HG03571 (cell line): ENCODE results near the gene SND1.

ENCODE experiments used
- ATAC-seq: cut with Tn5 transposase; IDR thresholded peaks from one replicate; pipeline ENCODE4 v1.9.1; 2021; ENCODE audit not compliant: unreplicated experiment

The SND1 gene

DNA sequence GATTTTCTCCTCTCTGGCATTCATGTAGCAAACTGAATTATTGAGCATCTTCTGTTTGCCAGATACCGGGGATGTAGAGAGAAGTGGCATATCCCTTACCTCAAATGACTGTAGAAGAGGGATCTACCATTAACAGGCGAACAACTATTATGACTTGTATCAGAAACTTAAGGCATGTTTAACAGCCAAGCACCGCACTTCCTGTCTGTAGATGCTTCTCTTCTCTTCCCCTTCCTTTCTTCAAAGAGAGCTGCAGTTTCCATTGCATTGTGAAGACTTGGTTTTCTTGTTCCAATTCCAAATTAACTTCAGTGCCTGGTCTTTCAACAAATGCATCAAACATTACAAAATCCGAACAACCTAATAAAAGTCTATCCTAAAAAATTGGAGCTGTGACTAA lies 330.0 kb downstream of the SND1 start:
- ATAC-seq: no peak

DNA sequence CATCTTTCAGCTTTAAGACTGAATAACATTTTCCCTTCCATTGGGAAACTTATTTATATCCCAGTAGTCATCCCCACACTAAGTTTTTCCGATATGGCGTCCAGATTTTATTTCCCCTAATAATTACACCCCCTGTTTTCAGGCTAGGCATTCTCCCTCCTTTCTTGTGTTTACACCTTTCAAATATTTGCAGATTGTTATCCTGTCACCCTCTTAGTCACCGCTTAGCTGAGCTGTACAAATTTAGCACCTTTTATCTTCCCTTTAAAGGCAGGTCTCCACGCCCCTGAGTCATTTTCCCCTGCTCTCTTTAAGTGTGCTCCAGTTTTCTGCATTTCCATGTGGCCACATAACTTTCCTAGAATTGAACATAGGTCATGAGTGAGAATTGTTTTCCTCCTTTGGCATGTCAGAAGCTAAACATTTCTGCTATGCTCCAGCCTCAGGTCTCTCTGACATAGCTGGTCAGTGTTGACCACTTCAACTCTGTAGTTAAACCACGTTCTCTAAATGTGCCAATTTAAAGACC lies 331.9 kb downstream of the SND1 start:
- ATAC-seq: no peak

DNA sequence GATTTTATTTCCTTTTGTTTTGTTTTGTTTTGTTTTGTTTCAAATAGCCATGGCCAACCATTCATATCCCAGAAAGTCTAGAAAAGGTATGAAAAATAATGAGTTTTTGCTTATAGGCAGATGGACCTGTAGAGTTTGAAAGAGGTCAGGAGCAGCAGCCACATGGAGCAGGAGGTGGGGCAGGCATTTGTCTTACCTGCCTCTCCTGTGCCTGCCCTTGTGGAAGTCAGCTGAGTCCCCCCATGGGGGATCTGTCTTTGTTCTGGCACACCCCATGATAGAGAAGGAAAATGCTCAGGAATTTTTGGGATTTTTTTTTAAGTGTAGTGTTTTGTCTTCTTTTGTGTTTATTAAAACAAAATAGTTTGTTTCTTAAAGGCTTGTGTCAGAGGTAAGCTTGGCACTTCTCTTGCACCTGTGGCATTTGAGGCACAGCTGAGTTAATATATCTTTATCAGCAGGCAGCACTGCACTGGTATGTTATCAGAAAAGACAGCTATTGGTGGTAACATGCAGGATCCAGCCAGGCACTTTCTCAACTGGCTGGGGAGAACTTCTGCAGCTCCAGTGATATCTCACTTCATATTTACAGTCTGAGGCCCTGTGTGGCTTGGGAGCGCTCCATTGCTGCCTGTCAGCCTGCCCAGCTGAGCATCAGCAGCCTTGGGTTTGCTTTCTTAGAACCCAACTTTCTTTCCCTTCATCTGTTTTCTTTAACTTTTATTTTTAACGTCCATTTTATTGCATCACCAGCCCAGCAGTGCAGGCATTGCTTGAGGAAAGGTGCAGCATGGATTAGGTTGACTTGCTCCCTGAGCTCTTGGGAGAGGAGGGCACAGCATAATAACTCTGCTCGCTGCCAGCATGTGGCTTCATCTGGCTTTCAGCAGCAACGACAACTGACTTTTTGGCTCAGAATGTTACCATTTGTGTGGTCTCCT lies 334.9 kb downstream of the SND1 start:
- no peak for ATAC-seq

DNA sequence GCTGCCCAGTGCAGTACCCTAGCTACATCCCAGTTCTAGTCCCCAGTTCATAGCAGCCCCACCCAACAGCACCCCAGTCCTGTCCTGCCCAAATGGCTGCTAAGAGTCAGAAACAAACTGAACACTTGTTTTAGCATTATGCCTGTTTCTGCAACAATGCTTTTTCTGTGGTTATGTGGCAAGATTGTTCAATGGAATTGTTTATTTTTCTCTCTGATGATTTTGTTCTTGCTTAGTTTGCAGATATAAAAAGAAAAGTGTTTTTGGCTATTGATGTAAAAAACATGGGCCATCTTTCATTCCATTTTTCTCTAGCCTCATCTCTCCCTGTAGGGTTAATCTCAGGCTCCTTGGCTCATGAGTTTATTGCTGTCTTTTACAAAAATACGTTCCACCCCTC lies 336.8 kb downstream of the SND1 start:
- no peak for ATAC-seq

DNA sequence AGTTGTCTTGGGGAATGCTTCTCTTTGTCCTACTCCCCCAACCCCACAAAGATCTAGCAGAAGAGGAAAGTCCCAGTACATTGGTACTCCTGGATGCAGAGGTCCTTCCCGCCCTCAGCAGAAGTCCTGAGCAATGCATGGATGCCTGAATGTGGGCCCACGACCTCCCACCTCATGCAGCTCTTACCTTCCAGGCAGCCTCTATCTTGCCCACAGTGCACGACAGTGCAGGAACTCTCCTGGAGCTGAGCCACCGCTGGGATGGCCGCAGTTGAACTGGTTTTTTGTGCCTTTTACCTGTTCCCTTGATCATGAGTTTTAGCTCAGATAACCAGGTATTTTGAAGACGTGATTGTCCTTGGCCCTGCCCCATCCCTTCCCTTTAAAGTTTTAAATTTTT lies 341.3 kb downstream of the SND1 start:
- ATAC-seq: no peak

DNA sequence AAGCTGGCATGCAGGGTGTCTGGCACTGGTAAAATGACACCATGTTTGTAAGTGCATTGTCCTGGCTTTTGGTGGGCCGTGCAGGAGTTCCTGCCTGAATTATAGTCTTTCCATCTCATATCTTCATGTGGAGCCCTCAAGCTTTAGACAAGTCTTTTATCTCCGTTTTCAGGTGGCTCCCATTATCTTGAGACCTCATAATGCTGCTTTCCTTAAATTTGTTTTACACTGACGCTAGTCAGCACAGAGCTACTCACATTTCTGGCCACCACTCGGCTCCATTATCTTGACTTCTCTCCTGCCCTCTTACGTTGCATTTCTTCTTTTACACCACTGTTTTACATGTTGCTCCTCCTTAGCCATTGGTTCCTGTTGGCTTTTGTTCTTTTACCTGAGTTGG lies 342.0 kb downstream of the SND1 start:
- ATAC-seq: no peak

DNA sequence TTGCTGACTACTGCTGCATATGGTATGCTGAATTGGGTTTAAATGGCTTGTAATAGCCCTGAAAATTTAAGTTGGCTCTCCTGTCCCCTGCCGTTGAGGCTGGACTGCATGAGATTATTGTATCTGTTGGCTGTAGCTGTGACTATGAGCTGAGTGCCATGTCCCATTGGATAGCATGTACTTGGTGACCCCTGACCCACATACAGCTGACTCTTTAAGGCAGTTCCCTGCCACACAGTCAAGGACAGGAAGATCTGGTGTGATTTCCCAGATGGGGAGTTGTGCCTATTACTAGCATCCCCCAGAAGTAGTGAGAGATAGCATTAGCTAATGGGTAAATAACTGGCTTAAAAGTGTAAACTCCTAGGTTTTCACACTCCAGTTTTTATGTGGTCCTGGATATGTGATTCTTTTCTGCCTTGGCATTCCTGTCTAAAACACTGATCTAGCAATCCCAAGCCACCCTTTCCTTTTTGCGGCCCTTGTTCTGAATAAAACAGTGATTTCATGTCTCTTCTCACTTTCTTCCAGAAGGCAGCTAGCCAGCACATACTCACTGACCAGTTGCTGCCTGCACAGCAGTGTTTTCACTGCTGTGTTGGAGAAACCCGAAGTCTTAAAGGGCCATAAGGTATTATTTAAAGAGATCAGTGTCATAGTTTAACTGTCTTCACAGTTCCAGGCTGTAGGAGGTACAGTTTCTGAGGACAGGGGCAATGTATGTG lies 343.3 kb downstream of the SND1 start:
- no peak for ATAC-seq

DNA sequence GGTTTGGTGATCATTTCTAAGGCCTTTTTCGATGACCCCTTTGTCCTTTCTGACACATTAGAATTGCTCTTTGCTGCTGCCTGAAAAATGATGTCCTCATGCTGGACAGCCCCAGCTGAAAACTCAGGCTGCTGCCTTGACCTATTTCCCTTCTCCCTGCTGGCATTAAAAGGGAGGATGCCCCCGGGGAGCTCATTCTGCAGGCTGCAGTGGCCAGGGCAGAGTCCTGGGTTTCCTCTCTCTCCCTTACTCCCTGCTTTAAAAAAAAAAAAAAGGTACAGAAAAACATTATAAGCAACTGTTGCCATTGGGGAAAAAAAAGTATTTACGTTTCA lies 343.9 kb downstream of the SND1 start:
- no peak for ATAC-seq

DNA sequence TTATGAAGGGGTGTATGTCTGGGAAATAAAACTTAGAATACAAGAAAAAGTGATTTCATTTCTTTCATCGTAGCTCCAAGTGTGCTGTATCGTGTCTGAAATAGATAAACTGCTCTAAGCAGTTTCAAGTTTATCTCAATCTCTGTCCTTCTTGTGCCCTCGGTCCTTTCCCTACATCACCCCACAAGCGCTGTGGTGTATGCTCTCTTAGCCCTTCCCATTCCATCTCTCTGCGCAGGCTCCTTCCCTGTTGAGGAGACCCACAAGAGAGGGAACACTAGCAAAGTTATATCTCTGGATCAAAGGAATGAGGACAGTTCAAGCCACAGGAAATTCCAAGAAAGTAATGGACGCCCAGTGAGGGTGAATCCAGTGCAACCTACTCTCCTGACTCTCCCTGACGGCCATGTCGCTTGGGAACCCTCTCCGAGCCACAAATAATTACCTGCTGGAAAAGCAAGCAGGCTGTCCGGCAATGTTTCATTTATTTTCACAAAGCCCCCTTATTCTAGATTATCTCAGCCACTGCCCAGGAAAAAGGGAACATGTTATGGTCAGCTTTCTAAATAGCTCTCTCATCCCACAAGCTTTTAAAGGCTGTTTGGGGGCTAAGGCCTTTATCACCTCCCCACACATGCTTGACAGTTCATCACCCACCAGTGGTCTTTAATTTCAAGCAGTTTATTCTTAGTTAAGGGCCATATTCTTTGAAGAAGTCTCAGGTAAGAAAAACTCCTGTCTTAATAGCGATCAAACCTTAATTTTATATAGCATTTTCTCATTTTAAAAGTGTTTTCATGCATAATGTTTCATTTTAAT lies 344.5 kb downstream of the SND1 start:
- ATAC-seq: no peak

DNA sequence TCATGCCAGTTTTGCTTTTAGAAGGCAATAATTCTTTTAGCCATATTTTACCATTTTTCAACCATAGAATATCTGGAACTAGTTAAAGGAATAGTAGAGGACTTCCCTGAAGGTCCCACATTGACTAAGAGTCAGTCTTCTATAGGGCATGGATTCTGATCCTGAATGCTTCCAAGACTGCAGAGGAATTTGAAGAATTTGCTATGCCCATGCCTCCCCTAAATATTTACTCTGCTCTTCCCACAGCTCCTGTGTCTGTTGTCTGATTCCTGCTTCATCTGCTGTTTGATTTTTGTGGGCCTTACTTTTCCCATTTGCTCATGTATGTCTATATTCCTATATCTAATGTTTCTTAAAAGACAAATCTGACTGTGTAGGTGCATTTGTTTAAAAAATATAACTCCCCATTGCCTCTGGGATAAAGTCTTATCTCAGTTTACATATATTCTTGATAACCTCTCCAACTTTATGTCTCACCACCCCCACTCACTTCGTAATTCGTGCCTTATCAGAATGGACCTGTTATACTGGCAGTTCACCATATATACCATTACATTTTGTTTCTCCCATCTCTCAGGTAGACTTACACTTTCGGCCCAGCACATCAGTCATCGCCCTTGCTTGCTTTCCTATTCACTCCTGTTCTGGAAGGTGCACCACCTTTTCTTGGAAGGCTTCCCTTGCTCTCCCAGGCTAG lies 345.4 kb downstream of the SND1 start:
- no peak for ATAC-seq

DNA sequence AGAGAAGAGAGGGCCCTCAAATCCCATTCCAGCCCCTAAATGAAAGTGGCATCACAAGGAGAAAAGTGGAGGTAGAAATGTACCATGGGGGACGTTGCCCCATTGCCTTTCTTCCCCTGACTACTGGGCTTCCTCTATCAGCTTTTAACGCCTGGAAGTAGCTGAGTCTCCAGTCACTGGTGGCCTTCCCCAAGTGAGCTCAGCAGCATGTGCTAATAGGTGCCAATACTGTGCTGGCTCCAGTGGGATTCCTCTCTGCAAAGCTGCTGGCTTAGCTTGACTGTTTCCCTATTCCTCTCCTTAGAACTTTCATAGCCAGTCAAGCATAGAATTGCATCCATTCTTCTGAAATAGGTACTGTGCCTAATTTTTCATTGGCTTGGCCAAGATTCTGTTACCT lies 346.7 kb downstream of the SND1 start:
- no peak for ATAC-seq

DNA sequence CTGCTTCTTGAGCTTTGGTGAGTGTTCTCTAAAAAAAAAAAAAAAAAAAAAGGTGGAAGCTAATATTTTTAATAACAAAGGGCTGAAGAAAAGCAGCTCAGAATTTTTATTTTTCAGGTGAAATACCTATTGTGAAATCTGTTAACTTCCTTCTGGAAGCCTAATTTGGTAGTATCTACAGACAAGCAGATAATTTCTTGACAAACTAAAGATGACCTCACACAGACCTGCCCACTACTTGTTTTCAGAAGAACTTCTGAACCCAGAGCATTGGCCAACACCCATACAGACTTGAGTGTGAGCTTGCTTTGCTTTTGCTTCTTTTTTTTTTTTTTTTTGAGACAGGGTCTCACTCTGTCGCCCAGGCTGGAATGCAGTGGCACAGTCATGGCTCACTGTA lies 348.1 kb downstream of the SND1 start:
- no peak for ATAC-seq

DNA sequence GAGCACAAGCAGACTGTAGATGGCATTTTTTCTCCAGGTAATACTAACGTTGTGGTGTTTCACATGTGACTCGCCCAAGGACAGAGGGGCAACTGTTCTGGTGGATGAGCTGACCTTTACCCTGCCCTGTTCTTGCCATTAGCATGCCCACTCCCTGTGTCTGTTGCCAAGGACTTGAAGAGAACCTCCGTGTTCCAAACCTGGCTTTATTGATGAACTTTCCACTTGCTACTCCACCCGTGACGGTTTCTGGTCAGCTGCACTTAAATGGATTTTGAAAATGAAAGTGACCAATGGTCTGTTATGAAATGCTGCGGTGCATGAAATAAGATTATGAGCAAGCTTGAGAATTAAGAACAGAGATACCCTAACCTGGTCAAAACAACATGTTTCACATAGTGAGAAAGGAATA lies 348.9 kb downstream of the SND1 start:
- ATAC-seq: peak; percentile 56

DNA sequence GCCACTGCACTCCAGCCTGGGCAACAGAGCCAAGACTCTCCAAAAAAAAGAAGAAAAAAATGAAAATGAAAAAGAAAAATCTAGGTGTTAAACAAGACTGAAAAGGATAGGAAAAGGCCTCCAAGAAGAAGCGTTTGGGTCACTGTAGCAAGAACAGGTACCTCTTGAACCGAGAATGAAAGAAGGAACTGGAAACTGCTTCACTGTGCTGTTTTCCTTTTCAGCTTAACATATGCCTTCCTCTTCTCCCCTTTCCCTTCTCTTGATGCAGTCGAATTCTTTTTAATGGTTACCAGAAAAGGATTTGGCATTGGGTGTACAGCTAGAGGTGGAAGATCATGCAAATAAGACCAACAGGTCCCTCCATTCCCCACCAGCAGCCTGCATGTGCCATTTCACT lies 351.2 kb downstream of the SND1 start:
- ATAC-seq: peak; percentile 48

DNA sequence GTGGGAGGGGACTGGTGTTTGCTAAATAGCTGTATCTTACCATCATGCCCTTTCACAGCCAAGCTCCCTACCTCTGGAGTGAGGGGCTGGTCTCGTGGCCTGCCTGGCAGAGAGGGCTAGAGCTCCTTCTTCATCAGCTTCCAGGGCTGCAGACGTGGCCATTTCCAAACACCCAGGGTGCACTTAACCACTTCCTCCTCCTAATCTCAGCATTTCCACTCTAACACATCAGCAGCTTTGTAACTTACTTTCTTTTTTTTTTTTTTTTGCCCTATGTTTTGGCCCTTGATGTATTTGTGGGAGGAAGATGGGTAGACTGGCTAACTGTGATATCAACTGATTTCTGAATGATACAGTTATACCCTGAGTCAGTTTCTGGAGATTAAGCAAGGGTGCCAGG lies 351.8 kb downstream of the SND1 start:
- no peak for ATAC-seq

DNA sequence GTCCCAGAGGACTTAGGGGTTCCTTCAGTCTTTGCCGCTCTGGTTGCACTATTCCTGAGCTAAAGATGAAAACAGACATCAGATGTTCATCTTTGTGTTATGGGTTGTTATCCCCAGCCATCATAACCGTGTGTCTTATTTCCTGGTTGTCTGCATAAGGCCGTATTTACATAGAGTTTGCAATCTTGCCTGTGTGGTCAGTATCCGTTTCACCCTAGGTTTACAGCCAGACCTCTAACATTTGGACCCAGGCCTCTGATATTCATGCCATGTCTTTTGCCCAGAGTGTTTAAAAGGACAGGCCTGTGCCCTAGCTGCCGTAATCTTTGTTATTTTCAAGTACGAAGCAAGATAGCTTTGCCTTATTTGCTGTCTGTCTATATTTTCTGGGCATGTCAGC lies 352.6 kb downstream of the SND1 start:
- ATAC-seq: no peak

DNA sequence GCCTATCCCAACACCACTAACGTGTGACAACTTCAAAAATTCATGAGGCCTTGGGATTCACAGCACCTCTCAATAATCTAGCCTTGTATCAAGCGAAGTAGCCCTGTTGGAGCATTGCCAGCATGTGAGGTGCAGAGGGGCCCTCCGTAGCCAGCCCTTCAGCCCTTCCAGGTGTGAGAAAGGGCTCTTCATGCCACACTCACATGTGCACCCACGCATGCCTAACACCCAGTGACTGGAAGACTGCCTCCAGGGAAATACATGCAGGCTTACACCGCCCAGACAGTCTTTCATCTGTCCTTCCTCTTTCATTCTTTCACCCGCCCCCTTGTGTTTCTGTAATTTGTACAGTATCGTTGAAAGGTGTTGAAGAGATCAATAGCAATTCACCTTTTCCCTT lies 353.1 kb downstream of the SND1 start:
- no peak for ATAC-seq

DNA sequence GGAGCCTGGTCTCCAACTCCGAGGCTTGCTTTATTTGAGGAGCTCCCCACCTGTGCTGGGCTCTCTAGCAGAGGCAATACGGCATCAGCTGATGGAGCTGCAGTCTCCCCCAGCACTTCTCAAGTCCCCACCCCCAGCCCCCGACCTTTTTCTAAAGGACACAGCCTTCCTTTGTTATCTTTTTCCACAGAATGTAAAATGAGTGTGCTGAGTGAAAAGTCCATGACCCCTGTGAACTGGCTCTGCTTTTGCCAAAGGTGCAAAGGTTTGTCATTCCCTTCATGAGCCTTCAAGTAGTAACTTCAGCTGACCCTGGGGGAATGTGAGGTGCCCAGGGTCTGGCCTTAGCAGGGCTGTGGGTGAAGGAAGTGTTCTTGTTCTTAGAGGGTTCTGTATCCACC lies 353.8 kb downstream of the SND1 start:
- no peak for ATAC-seq

DNA sequence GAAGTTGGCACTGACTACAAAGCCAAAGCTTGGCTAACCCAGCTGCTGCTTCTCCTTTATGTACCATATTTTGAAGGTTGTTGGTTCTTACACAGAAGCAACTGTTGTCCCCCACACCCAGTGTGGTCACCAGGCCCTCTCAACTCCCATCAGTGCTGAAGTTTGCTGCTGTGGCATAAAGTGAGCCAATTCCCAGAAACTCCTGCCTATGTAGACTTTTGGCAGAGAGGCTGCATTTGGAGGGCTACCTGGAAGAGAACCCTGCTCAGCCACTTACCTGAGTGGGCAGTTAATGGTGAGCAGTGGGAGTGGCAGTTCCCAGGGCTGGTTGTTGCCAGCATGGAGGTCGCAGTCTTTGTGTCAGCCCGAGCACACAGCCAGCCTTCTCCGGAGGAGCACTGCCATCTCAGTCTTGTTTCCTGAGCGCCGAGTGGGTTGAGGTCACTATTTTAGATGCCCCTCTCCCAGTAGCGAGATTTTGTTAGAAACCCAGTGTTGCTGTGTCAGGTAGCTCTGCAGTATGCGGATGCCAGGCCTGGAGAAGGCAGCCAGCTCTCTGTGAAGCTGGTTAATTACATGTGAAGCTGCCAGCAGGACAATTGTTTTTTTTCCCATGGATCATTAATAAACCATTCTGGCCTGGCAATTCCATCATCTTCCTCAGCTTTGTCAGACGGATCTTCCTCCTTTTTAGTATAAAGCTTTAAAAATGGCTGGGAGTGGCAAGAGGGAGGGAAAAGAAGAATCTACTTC lies 354.7 kb downstream of the SND1 start:
- no peak for ATAC-seq

DNA sequence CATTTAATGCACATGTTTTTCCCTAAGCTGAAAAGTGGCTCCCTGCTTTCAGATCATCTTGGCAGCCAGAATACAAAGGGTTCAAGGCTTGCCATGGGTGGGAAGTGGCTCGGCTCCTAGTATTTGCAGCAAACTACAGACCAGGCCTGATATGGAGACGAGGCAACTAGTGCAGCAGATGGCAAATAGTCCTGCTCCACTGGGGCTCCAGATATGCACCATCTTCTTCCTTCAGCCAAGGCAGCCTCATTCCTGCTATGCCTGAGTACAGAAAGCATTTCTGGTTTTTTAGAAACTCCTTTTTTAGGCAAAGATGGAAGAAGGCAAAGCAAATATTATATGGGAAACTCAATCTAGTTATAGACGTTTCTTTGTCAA lies 355.3 kb downstream of the SND1 start:
- ATAC-seq: no peak
